ENCODE measurements around the gene ODF2.
"Not testable (repeated sequence)": the region's sequence is repeated elsewhere in the genome, so short reads cannot be mapped to it uniquely, and the experiment has no call there.

ODF2 gene

DNA sequence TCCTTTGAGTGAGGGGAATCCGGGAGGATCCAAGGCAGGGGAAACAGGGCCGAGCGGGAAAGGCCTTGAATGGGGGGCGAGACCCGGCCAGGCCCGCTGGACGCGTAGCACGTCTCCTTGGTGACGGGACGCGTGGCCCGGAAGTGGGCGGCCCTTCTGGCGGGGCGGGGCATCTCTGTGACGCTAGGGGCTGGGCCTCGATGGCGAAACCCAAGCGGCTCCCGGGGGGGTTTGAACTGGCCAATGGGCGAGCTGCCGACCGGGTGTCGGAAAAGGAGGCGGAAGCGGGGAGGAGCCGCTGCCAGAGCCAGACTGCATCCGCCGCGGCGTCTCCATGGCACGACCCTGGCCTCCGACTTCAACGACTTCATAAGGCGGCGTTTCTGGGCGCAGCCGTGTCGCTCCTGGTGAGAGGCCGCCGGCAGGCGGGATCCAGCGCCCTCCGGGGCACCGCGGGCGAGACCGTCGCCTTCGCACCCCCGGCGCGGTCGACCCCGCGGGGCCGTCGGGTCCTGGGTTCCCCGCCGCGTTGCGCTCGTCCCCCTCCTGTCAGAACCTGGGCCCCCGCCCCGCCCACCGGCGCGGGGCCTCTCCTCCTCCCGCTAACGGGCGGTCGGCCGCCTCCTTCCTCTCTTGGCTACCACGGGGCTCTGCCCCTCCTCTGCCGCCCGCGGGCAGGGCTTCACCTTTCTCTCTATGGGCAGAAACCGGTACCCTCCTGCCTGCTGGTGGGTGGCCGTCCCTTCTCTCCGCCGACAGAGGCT is at the start of gene ODF2:
Gene ODF2, plus strand, starts transcription at position 158 of the 764 bp plus-strand sequence. Its CDS starts 86 bp downstream, at position 244.
- peak; percentile 74 to 99 (median 97) for DNase-seq

DNA sequence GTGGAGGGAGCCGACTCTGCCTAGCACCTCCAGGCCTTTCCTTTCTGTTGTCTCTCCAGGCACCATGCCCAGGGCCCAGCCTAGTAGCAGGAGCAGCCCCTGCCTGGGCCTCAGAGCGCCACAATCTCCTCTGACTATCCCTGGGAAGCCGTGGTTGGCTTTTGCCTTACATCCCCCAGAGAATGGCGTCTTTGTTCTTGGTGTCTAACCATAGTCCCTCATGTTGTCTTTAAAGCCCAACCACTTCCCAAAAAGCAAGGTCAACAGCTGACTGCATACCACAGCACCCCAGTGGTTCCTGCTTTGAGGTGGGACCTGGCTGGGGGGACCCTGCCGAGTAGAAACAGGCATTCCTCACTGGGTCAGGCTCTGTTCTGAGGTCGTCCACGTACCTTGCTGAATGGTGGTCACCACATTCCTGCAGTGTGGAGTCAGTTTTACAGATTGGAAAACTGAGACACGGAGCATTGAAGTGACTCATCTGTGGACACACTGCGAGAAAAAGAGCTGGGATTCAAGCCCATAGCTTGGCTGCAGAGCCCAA is 48.9 kb upstream of the ODF2 start:
- peak in 1 of 51 donors; percentile 16 for DNase-seq

GRCh38 chr9:128408963-128409431 is 46.8 kb upstream of the ODF2 start:
- DNase-seq = peak in 42 of 51 donors; percentile 32 to 94 (median 82)

DNA sequence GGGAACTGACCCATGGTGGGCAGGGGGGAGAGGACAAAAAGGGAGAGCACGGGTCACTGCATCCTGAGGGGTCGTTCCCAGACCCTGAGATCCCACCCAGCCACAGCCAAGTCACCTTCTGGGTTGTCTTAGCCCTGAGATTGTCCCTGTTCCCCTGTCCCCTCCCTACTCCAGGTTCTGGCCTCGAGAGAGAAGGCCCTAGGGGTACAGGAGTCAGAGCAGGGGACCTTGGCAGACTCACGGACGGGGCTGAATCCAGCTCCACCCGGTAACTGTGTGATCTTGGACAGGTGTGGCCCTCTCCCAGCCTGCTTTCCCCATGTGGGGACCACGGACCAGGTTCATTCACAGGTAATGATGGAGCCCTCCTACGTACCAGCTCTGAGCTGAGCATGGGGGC is 46.4 kb upstream of the ODF2 start:
- peak in 1 of 51 donors; percentile 53 for DNase-seq

GRCh38 chr9:128409978-128410377 is 45.8 kb upstream of the ODF2 start:
- peak in 19 of 51 donors; percentile 16 to 63 (median 46) for DNase-seq

DNA sequence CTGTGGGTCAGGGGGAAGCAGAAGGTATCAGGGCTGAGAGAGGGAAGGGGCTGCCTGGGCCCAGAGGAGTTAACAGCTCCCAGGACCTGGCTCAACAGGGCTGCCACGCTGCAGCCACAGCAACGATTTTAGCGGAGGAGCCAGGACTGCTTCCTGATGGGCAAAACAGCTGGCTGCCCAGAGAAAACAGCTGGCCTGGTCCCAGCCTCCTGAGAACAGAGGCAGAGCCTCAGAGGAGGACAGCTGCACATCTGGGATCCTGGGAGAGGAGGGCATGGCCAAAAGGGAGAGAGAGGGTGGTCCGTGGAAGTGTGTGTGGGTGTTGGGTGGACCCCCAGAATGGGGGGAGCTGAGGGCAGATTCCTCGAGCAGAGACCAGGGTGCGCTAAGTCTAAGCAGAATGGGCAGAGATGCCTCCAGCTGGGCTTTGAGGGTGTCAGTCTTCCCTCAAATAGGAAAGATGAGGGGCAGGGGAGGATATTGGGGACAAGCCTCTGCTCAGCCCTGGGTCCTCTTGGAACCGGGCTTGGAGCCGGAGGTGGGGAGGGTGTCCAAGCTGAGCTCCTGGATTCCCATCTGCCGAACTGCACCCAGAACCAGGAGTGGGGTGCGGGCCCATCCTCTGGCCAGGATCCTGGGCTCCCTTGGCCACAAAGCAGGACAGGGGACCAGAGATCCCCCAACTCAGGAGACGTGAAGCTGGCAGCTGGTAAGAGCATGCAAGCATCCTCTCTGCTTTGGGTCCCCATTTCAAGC is 44.3 kb upstream of the ODF2 start:
- DNase-seq = peak in 17 of 51 donors; percentile 27 to 80 (median 42)

GRCh38 chr9:128412120-128412790 is 43.6 kb upstream of the ODF2 start:
- DNase-seq = peak in 50 of 51 donors; percentile 39 to 94 (median 78)

DNA sequence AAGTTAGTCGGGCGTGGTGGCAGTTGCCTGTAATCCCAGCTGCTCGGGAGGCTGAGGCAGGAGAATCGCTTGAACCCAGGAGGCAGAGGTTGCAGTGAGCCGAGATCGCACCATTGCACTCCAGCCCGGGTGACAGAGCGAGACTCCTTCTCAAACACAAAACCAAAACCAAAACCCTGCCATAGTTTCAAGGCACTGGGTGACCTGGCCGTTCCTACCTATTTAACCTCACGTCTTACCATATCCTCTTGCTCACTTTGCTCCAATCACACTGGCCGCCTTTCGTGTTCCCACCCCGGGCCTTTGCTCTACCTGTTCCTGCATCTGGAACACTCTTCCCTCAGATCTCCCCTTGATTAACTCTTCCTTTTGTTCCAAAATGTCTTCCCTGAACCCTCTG is 42.1 kb upstream of the ODF2 start:
- peak in 1 of 51 donors; percentile 5 for DNase-seq

DNA sequence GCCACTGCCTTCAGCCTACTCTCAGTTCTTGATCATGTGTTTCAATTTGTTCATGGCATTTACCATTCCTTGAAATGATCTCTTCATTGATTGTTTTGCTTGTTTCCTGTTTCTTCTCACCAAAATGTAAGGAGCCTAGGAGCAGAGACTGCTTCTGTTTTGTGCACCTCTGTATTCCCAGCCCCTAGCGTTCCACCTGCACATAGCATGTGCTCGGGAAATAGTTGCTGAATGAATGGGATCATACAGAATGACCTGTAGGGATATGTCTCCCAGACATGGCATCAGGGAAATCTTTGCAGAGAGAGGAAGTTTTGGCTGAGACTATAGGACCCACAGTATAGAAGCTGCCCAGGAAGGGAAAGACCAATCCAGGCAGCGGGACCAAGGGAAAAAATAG is 41.3 kb upstream of the ODF2 start:
- DNase-seq = no peak

GRCh38 chr9:128415281-128415680 is 40.5 kb upstream of the ODF2 start:
- peak in 1 of 51 donors; percentile 16 for DNase-seq

DNA sequence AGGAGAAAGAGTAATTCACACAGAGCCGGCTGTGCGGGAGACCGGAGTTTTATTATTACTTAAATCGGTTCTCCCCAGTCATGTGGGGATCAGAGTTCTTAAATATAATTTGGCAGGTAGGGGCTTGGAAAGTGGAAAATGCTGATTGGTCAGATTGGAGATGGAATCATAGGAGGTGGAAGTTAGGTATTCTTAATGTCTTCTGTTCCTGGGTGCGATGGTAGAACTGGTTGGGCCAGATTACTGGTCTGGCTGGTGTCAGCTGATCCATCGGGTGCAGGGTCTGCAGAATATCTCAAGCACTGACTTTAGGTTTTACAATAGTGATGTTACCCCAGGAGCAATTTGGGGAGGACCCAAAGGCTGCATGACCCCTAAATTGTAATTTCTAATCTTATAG is 39.8 kb upstream of the ODF2 start:
- no peak for DNase-seq

DNA sequence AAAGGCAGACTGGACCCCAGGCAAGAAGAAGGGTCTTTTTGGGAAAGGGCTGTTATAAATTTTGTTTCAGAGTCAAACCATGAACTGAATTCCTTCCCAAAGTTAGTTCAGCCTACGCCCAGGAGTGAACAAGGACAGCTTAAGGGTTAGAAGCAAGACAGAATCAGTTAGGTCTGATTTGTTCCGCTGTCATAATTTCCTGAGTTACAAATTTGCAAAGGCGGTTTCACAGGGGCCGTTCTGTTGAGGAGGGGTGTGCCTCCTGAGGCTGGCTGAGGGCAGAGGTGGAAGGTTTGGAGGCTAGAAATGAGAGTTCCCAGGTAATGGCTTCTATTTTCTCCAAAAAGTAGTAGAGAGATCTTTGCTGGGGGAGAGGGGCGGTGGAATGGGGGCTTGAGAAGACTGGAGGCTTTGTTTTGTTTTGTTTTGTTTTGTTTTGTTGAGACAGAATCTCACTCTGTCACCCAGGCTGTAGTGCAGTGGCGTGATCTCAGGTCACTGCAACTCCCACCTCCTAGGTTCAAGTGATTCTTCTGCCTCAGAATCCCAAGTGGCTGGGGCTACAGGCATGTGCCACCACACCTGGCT is 39.3 kb upstream of the ODF2 start:
- DNase-seq = peak in 1 of 51 donors; percentile 32

GRCh38 chr9:128419061-128419925 is 36.5 kb upstream of the ODF2 start:
- DNase-seq = peak in 11 of 51 donors; percentile 14 to 60 (median 35)

GRCh38 chr9:128420060-128420650 is 35.7 kb upstream of the ODF2 start:
- DNase-seq = peak in 38 of 51 donors; percentile 23 to 78 (median 56)

DNA sequence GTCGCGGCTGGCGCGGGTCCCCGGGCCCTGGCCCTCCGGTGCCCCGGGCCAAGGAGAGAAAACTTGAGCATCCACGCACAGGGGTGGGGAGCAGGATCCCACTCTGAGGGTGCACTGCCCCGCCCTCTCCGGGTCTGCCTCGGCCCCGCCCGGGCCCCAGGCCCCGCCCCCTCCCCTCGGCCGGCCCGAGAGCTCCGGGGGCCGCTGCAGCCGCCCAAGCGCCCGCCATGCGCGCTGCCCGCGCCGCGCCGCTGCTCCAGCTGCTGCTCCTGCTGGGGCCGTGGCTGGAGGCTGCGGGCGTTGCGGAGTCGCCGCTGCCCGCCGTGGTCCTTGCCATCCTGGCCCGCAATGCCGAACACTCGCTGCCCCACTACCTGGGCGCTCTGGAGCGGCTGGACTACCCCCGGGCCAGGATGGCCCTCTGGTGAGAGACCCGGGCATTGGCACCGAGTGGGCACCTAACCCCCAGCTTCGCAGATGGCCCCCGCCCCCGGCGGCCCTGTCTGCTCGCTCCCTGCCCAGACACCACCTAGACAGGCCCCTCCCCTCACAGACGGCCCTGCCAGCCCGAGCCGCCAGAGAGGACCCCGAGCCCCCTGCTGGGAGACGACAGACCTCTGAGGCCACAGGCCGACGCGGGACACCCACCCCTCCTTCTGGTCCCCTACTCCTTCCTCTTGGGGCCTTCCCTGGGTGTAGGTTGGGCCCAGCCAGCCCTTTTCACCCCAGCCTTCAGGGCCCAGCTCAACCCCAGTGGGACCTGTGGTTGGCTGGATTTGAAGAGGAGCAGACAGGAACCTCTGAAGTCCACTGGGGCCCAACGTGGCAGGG is 34.9 kb upstream of the ODF2 start, which contains the start of gene CERCAM:
Gene CERCAM, plus strand, starts transcription at position 207 of the 831 bp plus-strand sequence. Its CDS starts 21 bp downstream, at position 228.
- DNase-seq = peak in 32 of 51 donors; percentile 19 to 78 (median 51)

- DNase-seq = no peak
Observed at GRCh38 chr9:128421482-128421996, 34.3 kb upstream of the ODF2 start.

DNA sequence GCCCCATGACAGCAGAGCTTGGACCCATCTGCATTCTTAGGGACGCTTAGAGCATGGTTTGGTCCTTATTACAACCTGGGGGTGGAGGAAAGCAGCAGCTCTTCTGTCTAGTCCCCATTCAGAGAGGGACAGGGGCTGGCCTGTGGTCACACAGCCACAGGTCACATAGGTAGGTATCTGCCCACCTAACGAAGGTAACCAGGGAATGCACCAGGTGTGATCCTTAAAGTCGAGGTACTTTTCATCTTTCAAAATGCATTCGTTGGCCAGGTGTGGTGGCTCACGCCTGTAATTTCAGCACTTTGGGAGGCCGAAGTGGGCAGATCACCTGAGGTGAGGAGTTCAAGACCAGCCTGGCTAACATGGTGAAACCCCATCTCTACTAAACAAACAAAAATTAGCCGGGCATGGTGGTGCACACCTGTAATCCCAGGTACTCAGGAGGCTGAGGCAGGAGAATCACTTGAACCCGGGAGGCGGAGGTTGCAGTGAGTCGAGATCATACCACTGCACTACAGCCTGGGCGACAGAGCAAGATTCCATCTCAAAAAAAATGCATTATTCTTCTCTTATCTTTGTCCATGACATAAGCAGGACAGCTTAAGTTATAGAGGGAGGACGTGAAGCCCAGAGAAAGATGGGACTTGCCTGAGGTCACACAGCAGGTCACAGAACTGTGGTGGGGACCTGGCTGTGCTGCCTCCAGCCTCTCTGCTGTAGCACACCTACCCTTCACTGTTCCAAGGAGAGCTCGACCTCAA is 33.6 kb upstream of the ODF2 start:
- not testable (repeated sequence) for DNase-seq

GRCh38 chr9:128422783-128423150 is 33.0 kb upstream of the ODF2 start:
- DNase-seq = no peak

Data from hypothalamus (tissue), 51 donors.